Endodermal cell (in vitro differentiated cells): Measurements from ENCODE around the gene TPTE2. TPM values are rescaled to one million over a fixed set of nuclear protein-coding genes. Genes with fewer than 3 reads are reported as not detected.

Source experiments
- DNase-seq: peaks from one replicate; pipeline ENCODE4 v3.0.0-alpha.2; 2017
- H3K27ac ChIP-seq: 2 replicates; pipeline ENCODE4 v1.5.1; 2013; ENCODE audit warnings: mild to moderate bottlenecking, low read depth, low read length, moderate library complexity
- H3K27me3 ChIP-seq: 2 replicates; pipeline ENCODE4 v1.6.1; 2013; ENCODE audit warnings: mild to moderate bottlenecking, low read length, moderate library complexity; ENCODE audit not compliant: insufficient read depth, control insufficient read depth, poor library complexity, severe bottlenecking
- H3K36me3 ChIP-seq: 2 replicates; pipeline ENCODE4 v1.7.0; 2013; ENCODE audit warnings: mild to moderate bottlenecking, low read length, moderate library complexity; ENCODE audit not compliant: control insufficient read depth, insufficient read depth
- H3K4me1 ChIP-seq: one replicate; pipeline ENCODE4 v1.7.0; 2013; ENCODE audit warnings: low read length; ENCODE audit not compliant: control insufficient read depth, insufficient read depth
- H3K4me3 ChIP-seq: 2 replicates; pipeline ENCODE4 v1.5.1; 2013; ENCODE audit warnings: mild to moderate bottlenecking, low read length, moderate library complexity
- H3K9ac ChIP-seq: 2 replicates; pipeline ENCODE4 v1.6.1; 2013; ENCODE audit warnings: mild to moderate bottlenecking, low read length, moderate library complexity; ENCODE audit not compliant: poor library complexity, severe bottlenecking; ENCODE audit errors: extremely low read depth
- H3K9me3 ChIP-seq: 2 replicates; pipeline ENCODE4 v1.6.1; 2013; ENCODE audit warnings: mild to moderate bottlenecking, low read length, moderate library complexity; ENCODE audit not compliant: control insufficient read depth
- H3K27ac Mint-ChIP-seq: 2 replicates; pipeline ENCODE4 v1.8.0; 2020; ENCODE audit warnings: mixed read lengths
- H3K27me3 Mint-ChIP-seq: 2 replicates; pipeline ENCODE4 v1.8.0; 2021; ENCODE audit warnings: mild to moderate bottlenecking, mixed read lengths; ENCODE audit not compliant: insufficient read depth
- H3K36me3 Mint-ChIP-seq: 2 replicates; pipeline ENCODE4 v1.8.0; 2020; ENCODE audit warnings: low read depth, mixed read lengths
- H3K4me1 Mint-ChIP-seq: 2 replicates; pipeline ENCODE4 v1.8.0; 2020; ENCODE audit warnings: mixed read lengths
- H3K4me3 Mint-ChIP-seq: 2 replicates; pipeline ENCODE4 v1.8.0; 2020; ENCODE audit warnings: mild to moderate bottlenecking, moderate library complexity, mixed read lengths
- H3K9me3 Mint-ChIP-seq: 2 replicates; pipeline ENCODE4 v1.8.0; 2020; ENCODE audit warnings: mild to moderate bottlenecking, mixed read lengths
- WGBS, 2 experiments: methylation state at CpG; one replicate each; pipeline versions ENCODE4 v1.1.5 to v1.1.7; 2013; ENCODE audit warnings: missing lambda C conversion rate in 2 of 2, mixed read lengths in 1 of 2; ENCODE audit not compliant: insufficient coverage in 1 of 2, insufficient read length in 1 of 2; 5-methylcytosine and 5-hydroxymethylcytosine counted together
- total RNA-seq, 2 donors: library from RNA; stranded (reverse); fragmentation: NEBNext Ultra II Directional in 1 of 2; extraction: Animal tissue kit (Norgen Biotek cat#: 25700) in 1 of 2; gene quantifications; 2 replicates in 1 of 2; 3 replicates in 1 of 2; pipeline ENCODE4 v1.2.1, GENCODE V29; 2021
- TF ChIP-seq, protein P1 (sequence below): fragments of 200-600 bp; sonication (generic); conservative IDR thresholded peaks from 2 replicates; pipeline ENCODE4 v1.5.0; 2021; ENCODE audit warnings: antibody characterized with exemption, mild to moderate bottlenecking

The TPTE2 gene
- total RNA-seq, 2 donors from 2014 or later = not detected

DNA sequence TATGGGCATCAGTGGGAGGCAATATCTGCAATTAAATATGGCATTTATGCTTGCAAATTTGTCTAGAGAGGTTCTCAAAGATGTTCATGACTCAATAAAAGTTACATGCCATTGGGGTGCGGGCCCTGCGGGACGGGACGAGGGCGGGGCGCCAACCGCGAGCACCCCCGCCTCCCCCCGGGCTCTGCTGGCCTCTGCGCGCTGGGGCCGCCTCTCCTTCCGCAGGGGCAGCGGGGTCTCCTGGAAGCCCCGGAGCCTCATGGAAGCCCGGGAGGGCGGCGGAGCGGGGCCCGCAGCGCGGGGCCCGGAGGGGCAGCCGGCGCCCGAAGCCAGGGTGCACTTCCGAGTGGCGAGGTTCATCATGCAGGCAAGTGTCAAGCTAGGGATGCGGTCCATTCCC lies 179.2 kb downstream of the TPTE2 start:
- TF ChIP-seq, protein P1, sequence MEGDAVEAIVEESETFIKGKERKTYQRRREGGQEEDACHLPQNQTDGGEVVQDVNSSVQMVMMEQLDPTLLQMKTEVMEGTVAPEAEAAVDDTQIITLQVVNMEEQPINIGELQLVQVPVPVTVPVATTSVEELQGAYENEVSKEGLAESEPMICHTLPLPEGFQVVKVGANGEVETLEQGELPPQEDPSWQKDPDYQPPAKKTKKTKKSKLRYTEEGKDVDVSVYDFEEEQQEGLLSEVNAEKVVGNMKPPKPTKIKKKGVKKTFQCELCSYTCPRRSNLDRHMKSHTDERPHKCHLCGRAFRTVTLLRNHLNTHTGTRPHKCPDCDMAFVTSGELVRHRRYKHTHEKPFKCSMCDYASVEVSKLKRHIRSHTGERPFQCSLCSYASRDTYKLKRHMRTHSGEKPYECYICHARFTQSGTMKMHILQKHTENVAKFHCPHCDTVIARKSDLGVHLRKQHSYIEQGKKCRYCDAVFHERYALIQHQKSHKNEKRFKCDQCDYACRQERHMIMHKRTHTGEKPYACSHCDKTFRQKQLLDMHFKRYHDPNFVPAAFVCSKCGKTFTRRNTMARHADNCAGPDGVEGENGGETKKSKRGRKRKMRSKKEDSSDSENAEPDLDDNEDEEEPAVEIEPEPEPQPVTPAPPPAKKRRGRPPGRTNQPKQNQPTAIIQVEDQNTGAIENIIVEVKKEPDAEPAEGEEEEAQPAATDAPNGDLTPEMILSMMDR = no peak
- Histone ChIP-seq H3K4me3 (no peak overlapping the region), H3K4me1 (no peaks in the 10 kb centered on the region), H3K36me3 (no peaks in the 10 kb centered on the region), H3K27ac (no peak overlapping the region), H3K27me3 (no peaks in the 10 kb centered on the region), H3K9ac (no peak overlapping the region), H3K9me3 (peaks cover 17% of the 10 kb centered on the region)
- H3K27me3 Mint-ChIP-seq = no peaks in the 10 kb centered on the region
- 90 to 98% methylated on average over 8 to 30 of the region's 30 CpGs for WGBS, 2 experiments
- peaks cover 85% of the 10 kb centered on the region for H3K9me3 Mint-ChIP-seq
- DNase-seq = no peak
- peaks cover 3% of the 10 kb centered on the region for H3K36me3 Mint-ChIP-seq
- H3K4me3 Mint-ChIP-seq = no peak overlapping the region
- no peaks in the 10 kb centered on the region for H3K4me1 Mint-ChIP-seq
- no peak overlapping the region for H3K27ac Mint-ChIP-seq

Other genes starting within 250 kb of the TPTE2 start
- gene MPHOSPH8, start 72.1 kb upstream of the TPTE2 start, total RNA-seq = 10 to 100 TPM; 18.1 to 24.0 TPM
- 10 to 100 TPM; 61.1 to 83.9 TPM for gene PSPC1, start 221.4 kb upstream of the TPTE2 start, total RNA-seq